Left renal cortex interstitium (tissue), 4 donors: ENCODE data around the gene SNCG. TPM values are rescaled to one million over a fixed set of nuclear protein-coding genes. Genes with fewer than 3 reads are reported as not detected.
"Not testable (repeated sequence)": the region's sequence is repeated elsewhere in the genome, so short reads cannot be mapped to it uniquely, and the experiment has no call there.

Source experiments
- DNase-seq, 4 donors: peaks; one replicate each; pipeline ENCODE4 v3.0.0-alpha.2; 2013; ENCODE audit warnings: low read depth in 4 of 4, low spot score in 2 of 4, missing footprints in 1 of 4
- polyA plus RNA-seq, 4 donors: library from polyadenylated mRNA; unstranded; fragments of 120-200 nt; gene quantifications; one replicate each; pipeline ENCODE4 v1.2.1, GENCODE V29; 2013; ENCODE audit not compliant: insufficient read length in 4 of 4

Gene SNCG
- polyA plus RNA-seq: 10 to 100 TPM; 14.5 to 29.7 (median 20.4) TPM

- DNase-seq: no peak
Observed at GRCh38 chr10:86958116-86958900, at the start of gene SNCG. Gene SNCG (plus strand): TSS chr10:86958599. CDS start chr10:86958698, 99 bp downstream.

DNA sequence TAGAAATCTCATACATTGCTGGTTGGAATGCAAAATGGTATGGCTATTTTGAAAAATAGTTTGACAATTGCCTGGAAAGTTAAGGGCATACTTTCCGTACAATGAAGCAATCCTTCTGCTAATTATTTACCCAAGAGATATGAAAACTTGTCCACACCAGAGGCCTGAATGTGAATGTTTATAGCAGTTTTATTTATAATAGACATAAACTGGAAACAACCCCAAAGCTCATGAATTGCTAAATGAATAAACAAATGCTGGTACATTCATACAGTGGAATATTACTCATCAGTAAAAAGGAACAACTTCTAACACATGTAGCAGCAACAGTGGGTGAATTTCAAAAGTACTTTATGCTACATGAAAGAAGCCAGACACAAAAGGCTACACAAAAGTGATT is 43.7 kb upstream of the SNCG start:
- DNase-seq: no peak

DNA sequence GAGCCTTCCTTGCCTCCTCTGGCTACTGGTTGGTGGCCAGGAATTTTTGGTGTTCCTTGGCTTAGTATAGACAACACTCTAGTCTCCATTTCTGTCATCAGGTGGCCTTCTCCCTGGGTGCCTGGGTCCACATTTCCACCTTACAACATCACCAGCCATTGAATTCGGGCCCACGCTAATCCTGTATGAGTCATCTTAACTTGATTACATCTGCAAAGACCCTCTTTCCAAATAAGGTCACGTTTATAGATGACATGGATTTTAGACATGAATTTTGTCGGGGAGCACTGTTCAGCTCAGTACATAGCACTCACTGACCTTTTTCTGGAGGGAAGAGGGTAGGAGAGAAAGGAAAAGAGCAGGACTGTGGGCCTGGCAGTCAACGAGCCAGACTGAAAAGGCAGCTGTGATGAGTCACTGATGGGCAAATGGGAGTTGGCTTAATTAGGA is 40.4 kb upstream of the SNCG start:
- DNase-seq: no peak

- DNase-seq: no peak
Observed at GRCh38 chr10:86922553-86922961, 35.8 kb upstream of the SNCG start.

DNA sequence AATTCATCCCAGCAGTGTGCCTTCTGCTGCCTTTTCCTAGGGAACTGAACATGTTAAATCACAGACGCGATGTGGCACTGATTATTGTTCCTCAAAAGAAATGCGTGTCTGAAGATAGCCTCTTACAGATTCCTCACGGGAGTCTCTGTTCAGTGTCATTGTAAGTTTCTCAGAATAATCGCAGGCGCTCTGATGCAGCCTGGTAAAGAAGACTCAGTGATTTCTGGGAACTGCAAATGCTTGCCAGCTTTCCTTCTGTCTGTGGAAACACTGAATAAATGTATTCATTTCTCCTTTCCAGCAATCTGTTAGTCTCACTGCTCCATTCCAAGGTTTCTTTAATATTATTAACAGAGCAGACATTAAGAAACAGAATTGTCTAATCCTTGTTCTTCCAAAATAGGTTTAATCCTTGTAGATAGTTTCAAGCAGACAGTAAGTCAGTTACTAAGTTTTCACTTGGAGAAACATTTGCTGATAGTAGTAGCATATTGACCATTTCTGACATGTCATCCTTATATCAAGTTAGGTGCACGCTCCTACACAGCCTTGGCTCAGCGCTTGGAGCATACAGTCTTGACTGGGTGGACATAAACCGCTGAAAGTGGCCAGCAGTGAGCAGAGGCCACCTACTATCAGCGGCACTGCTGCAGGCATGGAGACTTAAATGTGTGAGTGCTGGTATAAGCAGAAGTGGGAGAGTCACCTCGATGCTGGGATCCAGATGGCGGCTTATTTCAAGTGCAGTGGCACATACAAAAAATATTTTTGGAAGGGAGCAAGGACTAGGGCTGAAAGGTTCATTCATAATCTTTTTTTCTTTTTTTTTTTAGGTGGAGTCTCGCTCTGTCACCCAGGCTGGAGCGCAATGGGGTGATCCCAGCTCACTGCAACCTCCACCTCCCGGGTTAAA is 28.7 kb upstream of the SNCG start:
- DNase-seq: no peak

GRCh38 chr10:86931872-86932271 is 26.5 kb upstream of the SNCG start:
- DNase-seq: no peak

DNA sequence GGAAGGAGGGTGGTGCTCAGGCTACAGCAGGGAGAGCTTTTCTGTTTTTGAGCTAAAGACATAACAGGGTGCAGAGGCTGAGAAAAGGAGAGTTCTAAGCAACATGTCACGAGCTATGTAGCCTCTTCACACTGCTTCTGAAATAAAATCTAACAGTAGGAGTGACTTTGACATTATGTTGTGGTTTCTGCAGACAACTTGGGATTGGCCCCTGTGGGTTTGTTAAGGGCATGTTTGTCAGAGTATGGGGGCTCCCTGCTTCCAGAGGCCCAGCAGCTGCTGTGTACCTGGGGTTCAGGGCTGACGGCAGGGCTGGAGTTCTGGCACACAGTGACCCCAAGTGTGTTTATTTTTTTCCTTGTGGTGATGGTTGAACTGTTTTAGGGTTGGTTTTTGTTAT is 25.7 kb upstream of the SNCG start:
- no peak for DNase-seq

GRCh38 chr10:86934162-86934711 is 24.2 kb upstream of the SNCG start:
- not testable (repeated sequence) for DNase-seq

DNA sequence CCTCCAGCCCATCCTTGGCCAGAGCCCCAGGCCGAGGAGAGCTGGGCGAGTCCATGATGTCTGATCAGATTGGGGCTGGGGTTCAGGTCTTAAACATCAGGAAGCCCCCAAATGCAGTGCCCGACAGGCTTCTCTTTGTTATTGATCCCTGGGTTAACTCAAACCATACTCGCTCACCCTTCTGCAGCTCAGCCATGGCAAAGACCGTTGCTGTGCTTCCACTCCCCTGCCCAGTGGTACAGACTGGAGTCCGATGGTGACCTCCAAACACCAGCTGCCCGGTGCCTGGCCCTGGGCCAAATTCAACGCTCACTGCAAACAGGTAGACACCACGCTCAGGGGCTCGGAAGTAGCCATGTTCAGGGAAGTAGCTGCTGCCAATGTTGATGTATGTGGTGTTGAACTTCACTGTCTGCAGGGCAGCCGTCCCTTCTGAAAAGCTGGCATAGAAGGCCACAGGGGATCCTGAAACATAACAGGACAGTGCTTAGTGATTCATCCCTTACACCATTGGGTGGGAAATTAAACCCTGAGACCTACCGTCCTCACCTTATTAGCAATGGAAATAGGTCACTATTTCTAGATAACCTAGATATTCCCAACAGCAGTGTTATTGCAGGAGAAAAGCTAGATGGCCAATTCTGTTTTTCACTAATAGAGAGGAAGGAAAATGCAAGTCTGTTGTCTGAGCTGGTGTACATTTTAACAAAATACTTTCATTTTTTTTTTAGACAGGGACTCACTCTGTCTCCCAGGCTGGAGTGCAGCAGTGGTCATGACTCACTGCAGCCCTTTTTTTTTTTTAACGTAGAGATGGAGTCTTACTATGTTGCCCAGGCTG is 21.5 kb upstream of the SNCG start:
- no peak for DNase-seq

GRCh38 chr10:86937502-86938154 is 20.8 kb upstream of the SNCG start:
- DNase-seq: no peak

- no peak for DNase-seq
Observed at GRCh38 chr10:86938260-86938659, 20.1 kb upstream of the SNCG start.

DNA sequence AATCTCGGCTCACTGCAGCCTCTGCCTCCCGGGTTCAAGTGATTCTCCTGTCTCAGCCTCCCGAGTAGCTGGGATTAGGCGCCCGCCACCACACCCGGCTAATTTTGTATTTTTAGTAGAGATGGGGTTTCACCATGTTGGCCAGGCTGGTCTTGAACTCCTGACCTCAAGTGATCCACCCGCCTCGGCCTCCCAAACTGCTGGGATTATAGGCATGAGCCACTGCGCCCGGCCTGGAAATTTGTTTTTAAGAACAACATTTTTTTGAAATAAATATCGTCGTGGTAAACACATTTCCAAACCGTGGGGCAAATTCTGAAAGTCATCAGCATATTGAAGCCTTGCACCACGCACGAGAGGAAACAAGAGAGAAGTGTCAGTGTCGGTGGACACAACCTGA is 18.3 kb upstream of the SNCG start:
- DNase-seq: not testable (repeated sequence)

DNA sequence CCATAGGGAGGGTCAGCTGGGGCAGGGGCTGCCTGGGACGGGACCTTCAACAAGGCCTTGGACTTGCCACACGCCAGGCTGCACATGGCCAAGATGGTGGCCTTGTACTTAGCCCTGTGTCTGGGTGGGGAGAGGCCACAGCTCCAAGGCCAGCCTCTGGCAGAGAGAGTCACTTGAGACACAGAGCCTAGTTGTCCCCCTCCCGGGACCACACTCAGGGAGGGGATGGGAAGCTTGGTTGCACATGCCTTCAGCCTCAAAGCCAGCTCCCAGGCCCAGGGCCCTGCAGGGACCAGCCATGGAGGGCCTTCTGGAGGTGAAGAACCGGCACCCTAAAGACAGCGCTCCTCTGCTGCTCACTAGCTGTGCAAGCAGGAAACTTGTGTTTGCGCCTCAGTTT is 17.7 kb upstream of the SNCG start:
- DNase-seq: no peak

DNA sequence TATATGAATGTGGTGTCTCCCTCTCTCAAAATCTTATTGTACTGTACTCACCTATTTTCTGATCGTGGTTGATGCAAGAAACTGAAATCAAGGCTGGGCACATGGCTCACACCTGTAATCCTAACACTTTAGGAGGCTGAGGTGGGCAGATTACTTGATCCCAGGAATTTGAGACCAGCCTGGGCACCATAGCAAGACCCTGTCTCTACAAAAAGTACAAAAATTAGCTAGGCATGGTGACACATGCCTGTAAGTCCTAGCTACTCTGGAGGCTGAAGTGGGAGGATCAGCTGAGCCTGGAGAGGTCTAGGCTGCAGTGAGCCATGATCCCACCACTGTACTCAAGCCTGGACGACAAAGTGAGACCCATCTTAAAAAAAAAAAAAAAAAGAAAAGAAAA is 17.0 kb upstream of the SNCG start:
- DNase-seq: no peak

GRCh38 chr10:86941991-86942421 is 16.4 kb upstream of the SNCG start:
- no peak for DNase-seq

DNA sequence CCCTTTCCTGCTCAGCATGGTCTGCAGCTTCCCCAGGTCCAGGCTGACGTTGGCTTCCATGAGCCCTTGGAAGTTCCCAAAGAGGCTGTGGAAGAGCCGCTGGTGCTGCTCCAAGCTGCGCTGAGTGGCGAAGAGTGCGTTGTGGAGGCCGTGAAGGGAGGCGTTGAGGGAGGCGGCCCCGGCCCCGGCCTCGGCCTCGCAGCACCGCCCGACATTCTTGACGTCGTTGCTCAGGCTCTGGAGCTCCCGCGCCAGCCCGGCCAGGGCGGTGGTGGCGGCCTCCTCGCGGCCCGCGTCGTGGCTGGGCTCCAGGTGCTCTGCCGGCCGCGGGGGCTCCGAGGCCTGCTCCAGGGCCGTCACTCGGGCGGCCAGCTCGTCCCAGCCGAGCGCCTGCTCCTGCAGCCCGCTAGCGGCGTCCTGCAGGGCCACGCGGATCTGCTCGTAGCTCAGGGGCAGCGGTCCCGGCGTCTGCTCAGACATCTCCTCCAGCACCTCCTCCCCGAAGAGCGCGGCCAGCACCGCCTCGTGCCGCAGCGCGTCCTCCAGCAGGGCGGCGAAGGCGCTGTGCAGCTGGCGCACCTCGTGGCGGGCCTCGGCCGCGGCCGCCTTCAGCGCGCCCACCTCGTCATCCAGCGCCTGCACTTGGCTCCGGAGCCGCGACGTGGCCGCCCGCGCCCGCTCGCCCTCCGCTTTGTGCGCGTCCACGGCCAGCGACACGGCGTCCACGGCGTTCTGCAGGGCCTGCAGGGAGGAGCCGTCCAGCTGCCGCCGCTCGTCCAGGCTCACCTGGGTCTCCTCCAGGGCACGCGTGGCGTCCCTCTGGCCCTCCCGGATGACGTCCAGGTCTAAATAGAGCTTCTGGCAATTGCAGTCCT is 15.7 kb upstream of the SNCG start:
- no peak for DNase-seq

DNA sequence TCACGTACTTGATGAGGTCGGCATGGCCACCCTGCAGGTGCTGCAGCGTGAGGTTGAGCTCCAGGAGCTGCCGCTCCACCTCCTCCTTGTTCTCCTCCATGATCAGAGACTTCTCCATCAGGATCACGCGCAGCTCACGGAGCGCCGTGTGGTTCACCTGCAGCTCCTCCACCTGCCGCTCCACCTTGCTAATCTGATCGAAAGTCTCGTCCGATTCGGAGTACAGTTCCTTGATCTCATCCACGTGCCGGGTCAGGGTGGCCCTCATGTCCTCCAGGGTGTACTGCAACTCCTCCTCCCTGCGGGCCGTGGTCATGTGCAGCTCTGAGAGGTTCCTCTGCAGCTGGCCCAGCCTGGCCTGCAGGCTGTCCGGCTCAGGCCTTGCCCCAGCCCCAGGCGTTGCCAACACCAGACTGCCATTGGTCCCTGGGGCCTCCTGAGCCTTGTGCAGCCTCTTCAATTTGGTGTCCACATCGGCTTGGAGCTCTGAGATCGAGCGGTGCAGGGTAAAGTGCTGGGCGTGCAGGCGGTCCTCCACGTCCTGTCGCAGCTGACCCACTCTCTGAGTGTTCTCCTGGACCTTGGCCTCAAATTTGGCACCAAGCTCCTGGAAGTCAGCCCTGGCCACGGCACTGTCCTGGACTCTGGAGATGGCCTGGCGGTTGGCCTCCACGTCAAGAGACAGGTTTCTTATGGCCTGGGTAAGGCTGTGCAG is 14.9 kb upstream of the SNCG start:
- no peak for DNase-seq

DNA sequence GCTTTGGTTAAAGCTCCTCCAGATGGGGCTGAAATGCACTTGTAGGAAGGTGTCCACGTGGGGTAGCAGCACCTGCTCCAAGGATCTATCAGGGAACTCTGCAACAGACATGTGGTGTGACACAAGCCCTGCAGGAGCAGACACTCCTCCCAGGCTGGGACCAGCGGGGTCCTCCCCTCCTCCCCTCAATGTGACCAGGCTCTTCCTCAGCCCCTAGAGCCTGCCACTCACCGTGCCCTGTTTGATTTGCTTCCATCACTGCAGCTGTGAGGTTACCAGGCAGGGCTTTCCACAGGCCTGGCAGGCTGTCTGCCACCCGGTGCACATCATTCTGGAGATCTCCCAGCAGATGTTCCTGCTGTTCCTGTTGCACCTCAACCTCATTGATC is 14.4 kb upstream of the SNCG start:
- DNase-seq: no peak
